Activated naive CD4-positive, alpha-beta T cell treated with Interleukin-2 at 50 U/mL for 16 hours (primary cell): ENCODE data around the gene SFXN5.

Source experiments
- DNase-seq: peaks from one replicate; pipeline ENCODE4 v3.0.0-alpha.2; 2020

The SFXN5 gene

DNA sequence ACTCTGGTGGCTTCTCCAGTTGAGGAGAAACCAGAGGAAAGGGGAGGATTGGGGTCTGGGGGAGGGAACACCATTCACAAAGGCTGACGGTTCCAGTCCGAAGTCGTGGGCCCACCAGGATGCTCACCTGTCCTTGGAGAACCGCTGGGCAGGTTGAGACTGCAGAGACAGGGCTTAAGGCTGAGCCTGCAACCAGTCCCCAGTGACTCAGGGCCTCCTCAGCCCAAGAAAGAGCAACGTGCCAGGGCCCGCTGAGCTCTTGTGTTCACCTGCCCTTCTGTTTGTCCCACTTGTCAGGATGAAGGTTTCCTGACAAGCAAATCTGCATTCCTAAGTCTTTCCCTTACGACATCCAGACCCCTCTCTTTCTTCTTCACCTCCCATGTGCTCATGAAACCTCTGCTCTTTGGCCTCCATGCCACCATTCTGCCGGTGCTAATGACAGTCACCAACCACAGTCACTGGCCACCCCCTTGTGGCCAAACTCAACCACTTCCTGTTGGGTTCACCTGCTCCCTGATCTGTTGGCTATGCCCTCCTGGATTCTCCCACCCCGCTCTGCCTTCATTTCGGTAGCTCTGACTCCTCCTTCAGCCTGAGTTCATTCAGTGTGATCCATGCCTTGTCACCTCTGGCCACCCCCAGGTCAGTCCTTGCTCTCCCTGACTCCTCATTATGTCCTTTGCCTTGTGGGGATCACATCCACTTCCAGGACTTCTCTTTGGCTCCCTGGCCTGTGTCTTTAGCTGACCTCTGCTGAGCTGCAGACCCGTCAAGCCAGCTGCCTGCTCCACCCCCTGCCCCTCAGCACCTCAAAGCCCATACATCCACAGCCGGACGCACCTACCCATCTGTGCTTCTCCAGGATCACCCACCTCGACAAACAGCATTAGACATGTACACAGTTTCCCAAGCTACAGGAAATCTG is 136.6 kb downstream of the SFXN5 start:
- DNase-seq, result no peak

DNA sequence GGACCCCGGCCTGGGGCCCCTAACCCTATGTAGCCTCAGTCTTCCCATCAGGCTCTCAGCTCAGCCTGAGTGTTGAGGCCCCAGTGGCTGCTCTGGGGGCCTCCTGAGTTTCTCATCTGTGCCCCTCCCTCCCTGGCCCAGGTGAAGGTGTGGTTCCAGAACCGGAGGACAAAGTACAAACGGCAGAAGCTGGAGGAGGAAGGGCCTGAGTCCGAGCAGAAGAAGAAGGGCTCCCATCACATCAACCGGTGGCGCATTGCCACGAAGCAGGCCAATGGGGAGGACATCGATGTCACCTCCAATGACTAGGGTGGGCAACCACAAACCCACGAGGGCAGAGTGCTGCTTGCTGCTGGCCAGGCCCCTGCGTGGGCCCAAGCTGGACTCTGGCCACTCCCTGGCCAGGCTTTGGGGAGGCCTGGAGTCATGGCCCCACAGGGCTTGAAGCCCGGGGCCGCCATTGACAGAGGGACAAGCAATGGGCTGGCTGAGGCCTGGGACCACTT is 137.8 kb downstream of the SFXN5 start:
- no peak for DNase-seq

DNA sequence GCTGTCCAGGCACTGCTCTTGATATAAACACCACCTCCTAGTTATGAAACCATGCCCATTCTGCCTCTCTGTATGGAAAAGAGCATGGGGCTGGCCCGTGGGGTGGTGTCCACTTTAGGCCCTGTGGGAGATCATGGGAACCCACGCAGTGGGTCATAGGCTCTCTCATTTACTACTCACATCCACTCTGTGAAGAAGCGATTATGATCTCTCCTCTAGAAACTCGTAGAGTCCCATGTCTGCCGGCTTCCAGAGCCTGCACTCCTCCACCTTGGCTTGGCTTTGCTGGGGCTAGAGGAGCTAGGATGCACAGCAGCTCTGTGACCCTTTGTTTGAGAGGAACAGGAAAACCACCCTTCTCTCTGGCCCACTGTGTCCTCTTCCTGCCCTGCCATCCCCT is 138.3 kb downstream of the SFXN5 start:
- no peak for DNase-seq

DNA sequence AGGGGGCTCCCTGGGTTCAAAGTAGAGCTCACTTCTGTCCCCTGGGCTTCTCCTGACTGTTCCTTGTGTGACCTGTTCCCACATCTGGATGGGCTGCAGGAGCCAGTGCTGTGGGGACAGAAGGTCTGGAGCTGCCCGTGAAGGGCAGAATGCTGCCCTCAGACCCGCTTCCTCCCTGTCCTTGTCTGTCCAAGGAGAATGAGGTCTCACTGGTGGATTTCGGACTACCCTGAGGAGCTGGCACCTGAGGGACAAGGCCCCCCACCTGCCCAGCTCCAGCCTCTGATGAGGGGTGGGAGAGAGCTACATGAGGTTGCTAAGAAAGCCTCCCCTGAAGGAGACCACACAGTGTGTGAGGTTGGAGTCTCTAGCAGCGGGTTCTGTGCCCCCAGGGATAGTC is 138.7 kb downstream of the SFXN5 start:
- DNase-seq, result no peak

DNA sequence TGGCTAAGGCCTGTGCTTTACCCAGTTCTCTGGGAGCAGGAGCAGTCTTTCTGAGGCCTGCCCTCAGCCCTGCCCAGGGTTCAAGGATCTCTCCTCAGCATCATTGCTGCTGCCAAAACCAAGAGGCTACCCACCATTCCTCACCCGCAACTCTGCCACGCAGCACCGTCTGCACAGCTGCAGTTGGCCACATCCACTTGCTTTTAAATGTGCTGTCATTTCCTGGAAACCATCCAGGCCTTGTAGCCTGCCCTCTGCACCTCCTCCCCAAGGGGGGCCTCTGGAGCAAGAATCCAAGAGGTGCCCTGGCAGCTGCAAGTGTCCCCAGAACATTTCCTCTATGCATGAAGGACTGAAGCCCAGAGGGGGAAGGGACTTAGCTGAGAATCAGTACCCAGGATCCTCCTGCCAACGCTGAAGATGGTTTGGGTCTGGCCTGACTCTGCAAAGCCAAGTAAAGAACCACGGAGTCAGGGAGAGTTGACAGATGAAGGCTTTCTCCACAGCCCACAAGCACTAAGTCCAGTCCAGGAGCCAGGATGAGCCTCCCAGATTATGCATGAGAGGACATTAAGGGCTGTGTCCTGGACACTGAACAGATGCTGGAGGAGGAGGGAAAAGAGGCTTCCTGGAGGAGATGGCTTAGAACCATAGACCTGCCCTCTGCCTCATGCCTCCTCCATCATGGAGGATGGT is 139.3 kb downstream of the SFXN5 start:
- no peak for DNase-seq

DNA sequence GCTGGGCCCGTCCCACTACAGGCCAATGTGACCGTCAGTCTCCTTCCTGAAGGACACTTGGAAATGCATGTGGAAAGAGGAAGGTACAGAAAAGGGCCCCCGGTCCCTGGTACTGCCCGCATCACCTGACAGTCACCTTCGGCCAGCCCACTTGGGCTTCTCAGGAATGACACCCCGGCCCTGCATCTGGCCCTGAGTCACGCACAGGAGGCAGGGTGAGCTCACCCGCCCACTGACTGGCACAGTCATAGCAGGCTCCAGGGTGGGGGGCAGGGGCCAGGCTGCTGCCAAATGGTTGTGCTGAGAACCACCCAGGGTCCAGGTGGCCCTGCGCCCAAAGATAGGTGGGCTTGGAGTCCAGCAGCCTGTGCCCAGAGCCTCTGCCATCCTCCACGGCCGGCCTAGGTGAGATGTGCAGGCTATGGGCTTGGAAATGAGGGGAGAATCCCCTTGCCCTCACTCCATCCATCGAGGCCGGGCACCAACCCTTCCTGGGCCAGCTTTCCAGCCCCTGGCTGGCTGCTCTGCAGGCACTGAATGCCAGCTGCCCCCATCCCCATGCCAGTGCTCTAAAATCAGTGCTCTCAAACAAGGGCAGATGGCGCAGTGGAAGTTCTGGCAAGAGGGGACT is 140.1 kb downstream of the SFXN5 start:
- DNase-seq, result no peak

DNA sequence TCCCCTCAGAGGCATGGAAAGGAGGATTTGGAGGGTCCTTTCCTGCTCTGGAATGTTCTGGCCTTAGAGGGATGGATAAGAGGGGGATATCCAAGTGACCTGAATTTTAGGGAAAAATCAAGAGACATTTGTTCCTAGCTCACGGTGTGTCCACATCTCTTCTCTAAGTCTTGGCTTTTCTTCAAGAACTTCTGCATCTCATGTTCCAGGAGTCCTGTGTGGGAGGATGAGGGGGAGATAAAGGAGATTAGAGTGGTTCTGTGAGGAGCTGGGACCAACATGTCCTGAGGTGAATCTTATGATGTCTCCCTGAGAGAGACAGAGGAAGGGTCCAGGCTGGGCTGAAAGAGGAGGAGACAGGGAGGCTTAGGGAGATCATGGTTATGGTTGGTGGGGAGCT is 142.5 kb downstream of the SFXN5 start:
- DNase-seq, result no peak

DNA sequence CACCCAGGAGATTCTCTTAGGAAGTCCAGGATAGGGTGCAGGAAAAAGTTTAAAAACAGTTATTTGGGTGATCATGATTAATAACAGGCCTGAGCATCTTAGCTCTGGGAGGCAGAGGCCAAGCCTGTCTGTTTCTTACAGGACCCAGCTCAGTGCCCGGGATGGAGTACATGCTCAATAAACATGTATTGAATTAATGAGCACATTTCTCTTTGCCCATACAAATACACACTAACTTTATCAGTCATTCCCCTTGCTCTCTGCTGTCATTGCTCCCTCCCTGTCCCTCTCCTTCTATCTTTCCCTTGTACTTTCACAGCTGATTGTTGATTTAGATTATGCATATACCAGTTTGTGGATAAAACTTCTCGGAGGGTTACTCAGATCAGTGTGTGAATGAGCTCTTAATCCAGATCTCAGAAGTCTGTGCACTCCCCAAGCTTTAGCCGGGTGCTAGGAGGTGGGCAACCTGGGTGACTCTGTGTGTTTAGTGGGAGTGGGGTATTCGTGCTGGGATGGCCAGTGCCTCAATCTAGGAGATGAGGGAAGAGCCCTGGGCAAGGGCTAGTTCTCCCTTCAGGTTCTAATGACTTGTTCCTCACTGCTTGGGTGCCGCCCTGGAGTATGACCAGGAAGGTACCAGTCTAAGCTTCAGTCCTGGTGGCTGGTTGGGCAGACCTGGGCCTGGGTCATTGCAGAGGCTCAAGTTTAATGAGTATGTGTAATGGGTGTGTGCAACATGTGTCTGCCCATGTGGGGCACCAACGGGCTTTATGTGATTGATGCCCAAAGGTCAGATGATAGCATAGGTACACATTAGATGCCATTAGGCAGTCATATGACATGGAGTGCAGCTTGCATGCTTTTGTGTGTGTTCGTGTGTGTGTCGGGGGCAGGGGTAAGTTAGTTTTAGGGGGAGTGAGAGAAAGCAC is 143.6 kb downstream of the SFXN5 start:
- DNase-seq, result no peak

DNA sequence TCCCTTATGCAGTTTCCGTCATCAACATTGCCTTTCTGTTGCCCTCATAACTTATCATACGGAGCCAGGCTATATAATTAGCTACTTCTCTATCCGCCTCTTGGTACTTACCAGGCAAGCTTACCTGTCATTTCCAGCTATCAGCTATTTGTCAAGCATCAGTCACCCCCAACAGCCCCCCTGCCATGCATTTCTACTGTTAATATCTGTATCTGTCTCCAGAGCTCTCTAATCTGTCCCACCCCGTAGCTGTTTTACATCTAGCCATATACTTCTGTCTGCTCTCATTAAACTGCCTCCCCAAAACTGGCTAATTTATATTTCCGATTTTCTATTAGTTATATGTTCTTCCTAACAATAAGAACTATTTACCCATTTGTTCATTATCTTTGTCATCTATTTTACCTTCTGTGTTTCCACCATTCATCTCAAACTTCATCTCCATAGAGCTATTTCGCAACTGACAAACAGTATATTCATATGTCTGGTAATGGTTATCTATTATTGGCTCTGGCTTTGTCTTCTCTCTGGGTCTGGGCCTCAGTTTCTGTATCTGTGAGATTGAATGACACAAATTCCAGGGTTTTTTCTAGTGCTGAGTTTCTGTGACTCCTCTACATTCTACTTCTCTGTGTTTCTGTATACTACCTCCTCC is 144.6 kb downstream of the SFXN5 start:
- no peak for DNase-seq

DNA sequence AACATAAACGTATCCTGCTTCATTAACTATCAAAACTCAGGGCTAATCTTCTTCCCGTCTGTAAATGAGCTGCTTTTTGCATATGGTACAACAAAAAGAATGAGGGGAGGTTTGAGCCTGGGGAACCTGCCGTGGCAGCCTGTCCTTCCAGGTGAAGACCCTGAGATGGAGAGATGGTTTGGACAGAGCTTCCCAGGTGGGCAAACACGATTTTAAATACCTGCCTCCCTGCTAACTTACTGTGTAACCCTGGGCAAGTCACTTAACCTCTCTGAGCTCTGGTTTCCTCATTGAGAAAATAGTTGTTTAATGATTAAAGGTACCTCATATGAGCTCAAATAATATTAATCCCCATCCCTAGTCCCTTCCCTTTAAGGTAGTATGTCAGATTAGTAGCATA is 145.1 kb downstream of the SFXN5 start:
- DNase-seq, result no peak

DNA sequence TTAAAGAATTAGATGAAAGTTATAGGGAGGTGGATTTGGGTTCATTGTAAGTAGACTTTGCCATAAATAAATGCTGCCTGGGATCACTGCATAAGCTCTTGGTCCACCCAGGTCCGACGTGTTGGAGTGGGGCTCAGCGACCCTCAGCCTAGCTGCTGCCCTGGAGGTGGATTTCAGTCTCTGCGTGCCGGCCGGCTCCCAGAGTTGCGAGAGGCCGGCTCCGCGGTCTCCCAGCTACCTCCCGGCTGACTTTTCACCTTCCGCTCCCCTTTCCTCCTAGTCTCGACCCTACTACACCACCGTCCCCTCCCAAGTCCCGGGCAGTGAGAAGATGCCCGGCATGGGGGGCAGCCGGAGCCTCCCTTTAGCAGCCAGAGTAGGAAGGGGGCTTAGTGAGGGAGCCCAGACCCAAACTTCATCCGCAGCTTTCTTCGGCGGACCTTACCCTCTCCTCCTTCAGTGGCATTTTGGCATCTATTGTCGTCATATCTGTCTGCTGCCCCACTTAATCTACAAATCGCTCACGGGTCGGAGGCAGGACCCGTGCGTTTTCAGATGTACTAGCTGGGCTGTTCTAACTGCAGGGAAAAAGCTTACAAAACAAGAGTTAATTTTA is 146.1 kb downstream of the SFXN5 start:
- no peak for DNase-seq

DNA sequence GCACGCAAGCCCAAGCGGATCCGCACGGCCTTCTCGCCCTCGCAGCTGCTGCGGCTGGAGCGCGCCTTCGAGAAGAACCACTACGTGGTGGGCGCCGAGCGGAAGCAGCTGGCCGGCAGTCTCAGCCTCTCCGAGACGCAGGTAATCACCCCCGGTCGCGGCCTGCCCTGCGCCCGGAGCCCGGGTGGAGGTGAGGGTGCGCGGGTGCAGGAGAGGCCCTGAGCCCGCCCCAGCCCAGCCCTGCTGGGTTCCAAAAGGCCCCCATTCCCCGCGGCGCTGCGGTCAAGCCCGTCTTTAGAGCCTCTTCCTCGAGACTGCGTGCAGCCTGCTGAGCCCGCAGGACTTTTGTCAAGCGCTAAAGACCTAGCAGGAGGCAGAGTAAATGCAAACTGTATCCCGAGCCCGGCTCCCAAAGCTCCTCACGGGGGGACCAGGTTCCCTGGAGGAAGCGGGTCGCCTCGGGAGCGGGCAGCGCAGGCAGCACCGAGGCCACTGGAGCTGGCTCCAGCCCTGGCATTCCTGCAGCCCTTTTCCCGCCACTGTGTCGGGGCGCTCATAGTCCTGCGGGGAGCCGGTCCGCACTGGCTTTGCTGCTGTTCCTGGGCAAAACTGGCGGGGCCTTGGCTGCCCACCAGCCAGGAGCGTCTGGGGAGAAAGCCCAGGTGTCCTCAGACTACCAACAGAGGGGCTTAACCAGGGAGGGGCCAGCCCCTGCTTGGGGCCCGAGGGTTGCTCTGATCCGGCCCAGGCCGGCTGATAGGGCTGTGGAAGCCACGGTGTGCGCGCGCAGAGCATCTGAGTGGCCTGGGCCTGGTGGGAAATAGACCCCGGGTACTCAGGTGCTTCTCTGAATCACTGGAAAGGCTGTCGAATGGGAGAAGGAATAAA is 146.9 kb downstream of the SFXN5 start:
- DNase-seq, result no peak

DNA sequence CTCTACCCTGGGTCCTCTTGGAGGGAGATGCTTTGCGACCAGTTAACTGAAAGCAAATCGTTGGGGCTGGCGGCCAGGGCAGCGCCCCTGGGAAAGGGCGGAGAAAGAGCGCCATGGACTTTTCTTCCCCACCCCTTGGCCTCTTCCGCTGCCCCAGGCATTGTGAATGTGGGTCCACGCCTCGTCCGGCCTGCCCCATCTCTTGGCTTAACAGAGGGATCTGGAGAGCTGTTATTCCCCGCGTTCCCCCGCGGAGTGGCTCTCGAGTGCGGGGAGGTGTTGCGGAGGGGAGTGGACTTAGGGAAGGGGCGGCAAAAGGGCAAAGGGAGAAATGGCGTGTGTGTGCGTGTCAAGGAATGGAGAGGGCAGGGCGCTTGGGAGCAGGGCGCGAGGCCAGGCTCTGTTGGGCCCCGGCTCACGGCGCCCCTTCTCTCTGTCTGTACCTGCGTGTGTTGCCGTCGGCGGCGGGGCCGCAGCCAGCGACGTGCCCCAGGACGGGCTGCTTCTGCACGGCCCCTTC is 147.6 kb downstream of the SFXN5 start:
- DNase-seq, result no peak

DNA sequence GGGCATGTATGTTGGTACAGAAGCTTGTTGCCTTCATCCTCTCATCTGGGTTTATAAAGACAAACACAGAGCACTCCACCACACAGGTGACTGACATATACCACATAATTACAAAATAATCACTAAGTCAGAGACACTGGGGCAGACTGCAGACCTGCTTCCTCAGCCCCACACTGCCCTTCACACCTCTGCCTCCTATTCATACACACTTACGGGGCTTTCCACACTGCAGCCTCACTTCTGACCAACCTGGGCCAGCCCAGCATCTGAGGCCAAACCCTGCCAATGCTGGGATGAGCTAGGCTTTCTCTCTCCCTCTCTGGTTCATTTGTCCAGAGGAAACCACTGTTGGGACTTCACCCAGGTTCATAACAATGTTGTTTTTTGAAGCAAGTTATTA is 149.7 kb downstream of the SFXN5 start:
- no peak for DNase-seq

DNA sequence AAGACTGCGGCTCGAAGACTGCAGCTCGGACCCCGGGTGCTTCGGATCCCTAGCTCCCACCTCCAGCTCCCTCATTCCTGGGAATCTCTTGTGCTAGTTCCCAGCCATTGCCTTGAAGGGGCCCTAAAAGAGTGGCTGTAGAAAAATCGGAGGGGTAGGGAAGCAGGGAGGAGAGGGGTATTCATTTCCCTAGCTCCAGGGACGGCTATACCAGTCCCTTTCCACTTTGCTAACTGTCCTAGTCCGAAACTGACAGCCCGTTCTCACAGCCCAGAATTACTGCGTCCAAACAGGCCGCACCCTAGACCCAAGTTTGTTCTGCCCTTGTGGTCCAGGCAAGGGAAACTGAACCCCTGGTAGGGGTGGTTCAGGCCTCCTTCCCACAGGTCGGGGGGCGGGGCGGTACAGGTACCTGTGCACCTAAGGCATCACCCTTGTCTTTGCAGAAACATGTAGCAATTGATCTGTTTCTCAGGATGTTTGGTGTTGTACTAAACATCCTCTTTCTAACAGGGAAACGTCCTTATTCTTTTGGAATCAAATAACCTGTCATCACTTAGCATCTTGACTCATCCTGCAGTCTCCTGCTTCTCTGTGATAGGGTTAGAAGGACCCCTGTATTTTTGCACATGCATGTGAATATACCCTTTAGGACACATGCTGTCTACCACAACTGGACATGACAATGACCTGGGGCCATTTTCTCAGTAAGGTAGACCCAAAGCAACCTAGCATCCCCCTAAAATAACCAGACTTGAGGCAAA is 150.2 kb downstream of the SFXN5 start:
- DNase-seq, result no peak

DNA sequence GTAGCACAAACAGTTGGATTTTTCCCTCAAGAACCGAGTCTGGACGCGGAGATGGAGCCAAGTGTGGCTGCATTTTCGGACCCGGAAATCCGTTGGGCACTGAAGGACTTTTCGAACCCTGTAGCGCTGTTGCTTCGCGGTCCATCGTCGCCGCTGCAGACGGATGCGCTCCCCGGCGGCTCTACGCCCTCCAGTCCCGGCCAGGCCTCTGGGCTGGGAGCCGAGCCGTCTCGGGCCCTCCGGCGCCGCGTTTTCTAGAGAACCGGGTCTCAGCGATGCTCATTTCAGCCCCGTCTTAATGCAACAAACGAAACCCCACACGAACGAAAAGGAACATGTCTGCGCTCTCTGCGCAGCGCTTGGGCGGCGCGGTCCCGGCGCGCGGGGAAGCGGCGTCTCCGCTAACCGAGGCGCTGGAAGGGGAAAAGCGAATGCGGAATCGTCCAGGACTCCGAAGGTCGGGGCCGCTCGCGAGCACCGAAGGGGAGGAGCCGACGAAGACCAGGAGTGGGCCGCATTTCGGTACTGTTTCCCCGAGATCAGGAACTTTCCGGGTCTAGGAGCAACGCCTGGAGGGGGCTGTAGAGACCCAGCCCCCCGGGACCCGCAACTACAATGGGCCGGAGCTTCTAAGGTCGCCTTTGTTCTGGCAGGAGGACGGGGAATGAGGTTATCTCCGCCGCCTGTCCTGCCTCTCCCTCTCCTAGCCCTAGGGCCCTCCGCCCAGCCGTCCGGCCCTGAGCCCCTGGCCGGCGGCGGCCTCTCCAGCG is 151.0 kb downstream of the SFXN5 start:
- peak; percentile 46 for DNase-seq

DNA sequence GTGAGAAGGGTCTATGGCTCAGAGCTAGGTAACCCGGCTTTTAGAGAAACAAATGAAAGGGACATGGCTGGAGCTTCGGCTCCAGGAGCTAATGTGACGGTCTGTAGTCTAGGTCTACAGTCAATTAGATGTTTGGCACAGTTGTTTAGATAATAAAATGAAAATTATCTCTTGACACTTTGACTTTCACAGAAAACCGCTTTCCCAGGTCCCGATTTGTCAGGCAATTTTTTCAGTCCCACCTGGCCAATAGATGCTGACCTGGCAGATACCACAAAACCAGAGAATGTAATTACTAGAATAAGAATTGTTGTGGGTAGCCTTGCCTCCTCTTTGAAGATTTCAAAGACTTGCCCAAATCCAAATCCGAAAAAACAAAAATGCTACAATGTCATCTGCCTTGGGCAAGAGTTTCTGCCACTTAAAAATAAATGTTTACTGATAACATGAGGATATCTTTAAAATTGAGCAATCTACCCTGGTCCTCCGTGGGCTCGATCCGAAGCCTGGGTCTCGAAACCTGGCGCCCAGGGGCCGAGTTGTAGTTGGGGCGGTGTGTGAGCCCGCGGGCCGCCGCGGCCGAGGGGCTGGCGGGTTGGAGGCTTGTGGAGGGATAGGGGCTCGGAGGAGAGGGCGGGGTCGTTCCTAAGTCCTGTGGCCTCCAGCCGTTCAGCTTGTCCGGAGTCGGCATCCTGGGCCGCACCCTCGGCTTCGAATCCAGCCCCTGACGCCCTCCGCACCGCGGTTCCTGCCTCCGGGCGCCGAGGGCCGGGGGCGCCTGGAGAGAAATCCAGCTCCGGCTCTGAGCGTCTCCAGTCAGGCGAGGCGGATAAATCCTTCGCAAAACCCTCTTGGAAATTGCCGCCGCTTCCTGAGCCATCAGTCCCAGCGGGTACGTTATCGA is 151.8 kb downstream of the SFXN5 start:
- DNase-seq, result no peak
